CD4-positive, CD25-positive, alpha-beta regulatory T cell (primary cell): ENCODE data around the gene EXOC6B. TPM values are rescaled to one million over a fixed set of nuclear protein-coding genes. Genes with fewer than 3 reads are reported as not detected.

Source experiments
- ATAC-seq, 2 donors: fragments of 150-1000 bp; cut with Tn5 transposase; one replicate each; pipeline ENCODE4 v1.10.0; 2021; ENCODE audit warnings: low read depth in 2 of 2, moderate number of reproducible peaks in 2 of 2, moderate library complexity in 1 of 2
- DNase-seq, 3 donors: peaks; one replicate each; pipeline versions ENCODE4 v3.0.0 to v3.0.0-alpha.2; 2012 to 2022; ENCODE audit warnings: mixed read lengths in 1 of 3
- H3K27ac ChIP-seq: one replicate; pipeline ENCODE4 v1.7.0; 2013; ENCODE audit warnings: mild to moderate bottlenecking, low read length; ENCODE audit not compliant: insufficient read depth, poor library complexity, severe bottlenecking
- H3K27me3 ChIP-seq: one replicate; pipeline ENCODE4 v1.7.0; 2013; ENCODE audit warnings: low read length; ENCODE audit not compliant: control insufficient read depth, insufficient read depth
- H3K36me3 ChIP-seq: one replicate; pipeline ENCODE4 v1.7.0; 2013; ENCODE audit warnings: mild to moderate bottlenecking, low read length, moderate library complexity; ENCODE audit not compliant: control insufficient read depth, insufficient read depth
- H3K4me1 ChIP-seq: 2 replicates; pipeline ENCODE4 v1.7.0; 2013; ENCODE audit warnings: mild to moderate bottlenecking, low read length; ENCODE audit not compliant: insufficient read depth, control insufficient read depth, poor library complexity, severe bottlenecking
- H3K4me3 ChIP-seq: one replicate; pipeline ENCODE4 v1.7.0; 2013; ENCODE audit warnings: low read depth, mild to moderate bottlenecking, low read length, moderate library complexity
- H3K9me3 ChIP-seq, 2 experiments: 1 replicate in 1 of 2; 2 replicates in 1 of 2; pipeline ENCODE4 v1.7.0; 2013; ENCODE audit warnings: low read length in 2 of 2, mild to moderate bottlenecking in 1 of 2, moderate library complexity in 1 of 2; ENCODE audit not compliant: control insufficient read depth in 2 of 2
- H3K27ac Mint-ChIP-seq, 3 donors: one replicate each; pipeline ENCODE4 v1.8.0; 2020 to 2022; ENCODE audit warnings: mild to moderate bottlenecking in 3 of 3, mixed read lengths in 3 of 3, moderate library complexity in 2 of 3
- H3K27me3 Mint-ChIP-seq: one replicate; pipeline ENCODE4 v1.8.0; 2022; ENCODE audit warnings: mild to moderate bottlenecking, mixed read lengths
- H3K36me3 Mint-ChIP-seq: one replicate; pipeline ENCODE4 v1.8.0; 2020; ENCODE audit warnings: mixed read lengths
- H3K4me1 Mint-ChIP-seq, 4 donors: one replicate each; pipeline ENCODE4 v1.8.0; 2020 to 2022; ENCODE audit warnings: mixed read lengths in 4 of 4, mild to moderate bottlenecking in 1 of 4
- H3K4me3 Mint-ChIP-seq, 4 donors: one replicate each; pipeline ENCODE4 v1.8.0; 2020 to 2022; ENCODE audit warnings: mild to moderate bottlenecking in 4 of 4, mixed read lengths in 4 of 4, moderate library complexity in 3 of 4
- H3K9me3 Mint-ChIP-seq, 7 donors: one replicate each; pipeline ENCODE4 v1.8.0; 2020 to 2022; ENCODE audit warnings: mixed read lengths in 7 of 7, mild to moderate bottlenecking in 3 of 7, moderate library complexity in 2 of 7
- polyA plus RNA-seq, 4 donors: library from polyadenylated mRNA; unstranded; fragments of 300-500 nt; fragmentation: Illumina TruSeq; gene quantifications; one replicate each; pipeline ENCODE4 v1.2.3, GENCODE V29; 2021
- total RNA-seq: library from RNA; stranded (reverse); gene quantifications from one replicate; pipeline ENCODE4 v1.2.3, GENCODE V29; 2022

The EXOC6B gene
- total and polyA plus RNA-seq, 5 donors from 2014 or later: 1.5 to 20.8 (median 2.1) TPM

- H3K9me3 Mint-ChIP-seq: peaks cover 0 to 8% (median 5%) of the 10 kb centered on the region in 7 donors
- no peak overlapping the region for H3K27ac Mint-ChIP-seq
- H3K4me1 Mint-ChIP-seq: no peaks in the 10 kb centered on the region
- H3K36me3 Mint-ChIP-seq: peaks cover 25% of the 10 kb centered on the region
- Histone ChIP-seq H3K9me3 (peaks cover 8 to 10% of the 10 kb centered on the region in 2 experiments), H3K4me3 (no peak overlapping the region), H3K36me3 (no peaks in the 10 kb centered on the region), H3K27ac (no peak overlapping the region), H3K27me3 (no peaks in the 10 kb centered on the region), H3K4me1 (no peaks in the 10 kb centered on the region)
- no peak for ATAC-seq
- no peaks in the 10 kb centered on the region for H3K27me3 Mint-ChIP-seq
- DNase-seq: no peak
- H3K4me3 Mint-ChIP-seq: no peak overlapping the region
Measured at GRCh38 chr2:72762276-72762675, 63.6 kb downstream of the EXOC6B start.

GRCh38 chr2:72759755-72760154, 66.1 kb downstream of the EXOC6B start:
- H3K27me3 ChIP-seq: no peaks in the 10 kb centered on the region
- no peaks in the 10 kb centered on the region for H3K27me3 Mint-ChIP-seq
- H3K9me3 Mint-ChIP-seq: peaks cover 0 to 8% (median 5%) of the 10 kb centered on the region in 7 donors
- ATAC-seq (no peak), DNase-seq (no peak)
- H3K4me3 Mint-ChIP-seq: no peak overlapping the region
- no peak overlapping the region for H3K4me3 ChIP-seq
- H3K4me1 ChIP-seq: no peaks in the 10 kb centered on the region
- no peak overlapping the region for H3K27ac Mint-ChIP-seq
- H3K27ac ChIP-seq: no peak overlapping the region
- H3K36me3 Mint-ChIP-seq: peaks cover 25% of the 10 kb centered on the region
- peaks cover 8 to 10% of the 10 kb centered on the region in 2 experiments for H3K9me3 ChIP-seq
- no peaks in the 10 kb centered on the region for H3K4me1 Mint-ChIP-seq
- no peaks in the 10 kb centered on the region for H3K36me3 ChIP-seq

- no peak overlapping the region for H3K27ac Mint-ChIP-seq
- Histone ChIP-seq H3K27ac (no peak overlapping the region), H3K4me1 (no peaks in the 10 kb centered on the region), H3K4me3 (no peak overlapping the region), H3K36me3 (no peaks in the 10 kb centered on the region), H3K27me3 (no peaks in the 10 kb centered on the region), H3K9me3 (peaks cover 4 to 6% of the 10 kb centered on the region in 2 experiments)
- H3K36me3 Mint-ChIP-seq: peaks cover 18% of the 10 kb centered on the region
- no peaks in the 10 kb centered on the region for H3K27me3 Mint-ChIP-seq
- no peaks in the 10 kb centered on the region for H3K4me1 Mint-ChIP-seq
- H3K9me3 Mint-ChIP-seq: peaks cover 0 to 4% (median 3%) of the 10 kb centered on the region in 7 donors
- ATAC-seq: no peak
- no peak overlapping the region for H3K4me3 Mint-ChIP-seq
- DNase-seq: no peak
Measured at GRCh38 chr2:72757177-72757775, 68.6 kb downstream of the EXOC6B start.

- Histone ChIP-seq H3K4me3 (no peak overlapping the region), H3K27me3 (no peaks in the 10 kb centered on the region), H3K27ac (no peak overlapping the region), H3K4me1 (no peaks in the 10 kb centered on the region), H3K36me3 (no peaks in the 10 kb centered on the region), H3K9me3 (no peaks in the 10 kb centered on the region)
- ATAC-seq: no peak
- no peaks in the 10 kb centered on the region for H3K27me3 Mint-ChIP-seq
- peaks cover 15% of the 10 kb centered on the region for H3K36me3 Mint-ChIP-seq
- H3K9me3 Mint-ChIP-seq: peaks cover 0 to 2% (median 0%) of the 10 kb centered on the region in 7 donors
- H3K4me1 Mint-ChIP-seq: no peaks in the 10 kb centered on the region
- no peak overlapping the region for H3K27ac Mint-ChIP-seq
- DNase-seq: no peak
- H3K4me3 Mint-ChIP-seq: no peak overlapping the region
Measured at GRCh38 chr2:72755647-72756423, 70.0 kb downstream of the EXOC6B start.

- H3K4me3 ChIP-seq: no peak overlapping the region
- no peaks in the 10 kb centered on the region for H3K27me3 ChIP-seq
- no peaks in the 10 kb centered on the region for H3K4me1 ChIP-seq
- Mint-ChIP-seq H3K4me1 (no peaks in the 10 kb centered on the region), H3K9me3 (no peaks in the 10 kb centered on the region), H3K27ac (no peak overlapping the region), H3K27me3 (no peaks in the 10 kb centered on the region), H3K36me3 (peaks cover 6% of the 10 kb centered on the region), H3K4me3 (no peak overlapping the region)
- H3K27ac ChIP-seq: no peak overlapping the region
- ATAC-seq (no peak), DNase-seq (no peak)
- no peaks in the 10 kb centered on the region for H3K36me3 ChIP-seq
- H3K9me3 ChIP-seq: no peaks in the 10 kb centered on the region
Measured at GRCh38 chr2:72754628-72755320, 71.1 kb downstream of the EXOC6B start.

GRCh38 chr2:72750977-72751639, 74.7 kb downstream of the EXOC6B start:
- DNase-seq: no peak
- no peaks in the 10 kb centered on the region for H3K27me3 ChIP-seq

GRCh38 chr2:72750466-72750865, 75.4 kb downstream of the EXOC6B start:
- Histone ChIP-seq H3K36me3 (no peaks in the 10 kb centered on the region), H3K27ac (no peak overlapping the region), H3K27me3 (no peaks in the 10 kb centered on the region), H3K4me1 (no peaks in the 10 kb centered on the region), H3K4me3 (no peak overlapping the region), H3K9me3 (no peaks in the 10 kb centered on the region)
- DNase-seq (no peak), ATAC-seq (no peak)
- Mint-ChIP-seq H3K4me1 (no peaks in the 10 kb centered on the region), H3K4me3 (no peak overlapping the region), H3K27me3 (no peaks in the 10 kb centered on the region), H3K36me3 (no peaks in the 10 kb centered on the region), H3K27ac (no peak overlapping the region), H3K9me3 (no peaks in the 10 kb centered on the region)

More at GRCh38 chr2:72750977-72751639, 74.7 kb downstream of the EXOC6B start:
- Histone ChIP-seq H3K4me3 (no peak overlapping the region), H3K4me1 (no peaks in the 10 kb centered on the region), H3K27ac (no peak overlapping the region), H3K9me3 (no peaks in the 10 kb centered on the region), H3K36me3 (no peaks in the 10 kb centered on the region)
- no peak overlapping the region for H3K27ac Mint-ChIP-seq
- H3K36me3 Mint-ChIP-seq: no peaks in the 10 kb centered on the region
- H3K4me1 Mint-ChIP-seq: no peaks in the 10 kb centered on the region
- no peaks in the 10 kb centered on the region for H3K27me3 Mint-ChIP-seq
- no peak overlapping the region for H3K4me3 Mint-ChIP-seq
- H3K9me3 Mint-ChIP-seq: no peaks in the 10 kb centered on the region
- no peak for ATAC-seq
